Measurements from ENCODE around the gene RAB15.

- TF ChIP-seq, protein P1, sequence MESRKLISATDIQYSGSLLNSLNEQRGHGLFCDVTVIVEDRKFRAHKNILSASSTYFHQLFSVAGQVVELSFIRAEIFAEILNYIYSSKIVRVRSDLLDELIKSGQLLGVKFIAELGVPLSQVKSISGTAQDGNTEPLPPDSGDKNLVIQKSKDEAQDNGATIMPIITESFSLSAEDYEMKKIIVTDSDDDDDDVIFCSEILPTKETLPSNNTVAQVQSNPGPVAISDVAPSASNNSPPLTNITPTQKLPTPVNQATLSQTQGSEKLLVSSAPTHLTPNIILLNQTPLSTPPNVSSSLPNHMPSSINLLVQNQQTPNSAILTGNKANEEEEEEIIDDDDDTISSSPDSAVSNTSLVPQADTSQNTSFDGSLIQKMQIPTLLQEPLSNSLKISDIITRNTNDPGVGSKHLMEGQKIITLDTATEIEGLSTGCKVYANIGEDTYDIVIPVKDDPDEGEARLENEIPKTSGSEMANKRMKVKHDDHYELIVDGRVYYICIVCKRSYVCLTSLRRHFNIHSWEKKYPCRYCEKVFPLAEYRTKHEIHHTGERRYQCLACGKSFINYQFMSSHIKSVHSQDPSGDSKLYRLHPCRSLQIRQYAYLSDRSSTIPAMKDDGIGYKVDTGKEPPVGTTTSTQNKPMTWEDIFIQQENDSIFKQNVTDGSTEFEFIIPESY (IDR thresholded peaks at IDR 0.05; ENCODE audit: extremely low read depth, insufficient replicate concordance, low read length): no peak
- TF ChIP-seq POLR2A (IDR thresholded peaks at IDR 0.05; ENCODE audit: borderline replicate concordance, extremely low read depth, insufficient read depth, insufficient read length) (no peak), CTCF (IDR thresholded peaks at IDR 0.05 in 2 of 3, conservative IDR thresholded peaks at IDR 0.05 in 1 of 3; ENCODE audit: borderline replicate concordance in 1 of 3, insufficient read depth in 1 of 3, low read depth in 2 of 3, low read length in 2 of 3) (no peak), EZH2 (IDR thresholded peaks at IDR 0.05) (no peak), MAX (IDR thresholded peaks at IDR 0.05) (no peak), ZFX (IDR thresholded peaks at IDR 0.05) (no peak), FOSL1 (IDR thresholded peaks at IDR 0.05; ENCODE audit: low read depth) (no peak), TCF7L2 (IDR thresholded peaks at IDR 0.05; ENCODE audit: borderline replicate concordance, extremely low read depth, insufficient read depth, insufficient read length) (no peak), YY1 (IDR thresholded peaks at IDR 0.05; ENCODE audit: extremely low read depth, insufficient replicate concordance, low read depth, low read length) (no peak), EZH2phosphoT487 (IDR thresholded peaks at IDR 0.05; ENCODE audit: borderline replicate concordance) (no peak), ATF3 (IDR thresholded peaks at IDR 0.05) (no peak), ZNF274 (IDR thresholded peaks at IDR 0.05; ENCODE audit: low read depth, low read length) (no peak)
- TF ChIP-seq, protein P2, sequence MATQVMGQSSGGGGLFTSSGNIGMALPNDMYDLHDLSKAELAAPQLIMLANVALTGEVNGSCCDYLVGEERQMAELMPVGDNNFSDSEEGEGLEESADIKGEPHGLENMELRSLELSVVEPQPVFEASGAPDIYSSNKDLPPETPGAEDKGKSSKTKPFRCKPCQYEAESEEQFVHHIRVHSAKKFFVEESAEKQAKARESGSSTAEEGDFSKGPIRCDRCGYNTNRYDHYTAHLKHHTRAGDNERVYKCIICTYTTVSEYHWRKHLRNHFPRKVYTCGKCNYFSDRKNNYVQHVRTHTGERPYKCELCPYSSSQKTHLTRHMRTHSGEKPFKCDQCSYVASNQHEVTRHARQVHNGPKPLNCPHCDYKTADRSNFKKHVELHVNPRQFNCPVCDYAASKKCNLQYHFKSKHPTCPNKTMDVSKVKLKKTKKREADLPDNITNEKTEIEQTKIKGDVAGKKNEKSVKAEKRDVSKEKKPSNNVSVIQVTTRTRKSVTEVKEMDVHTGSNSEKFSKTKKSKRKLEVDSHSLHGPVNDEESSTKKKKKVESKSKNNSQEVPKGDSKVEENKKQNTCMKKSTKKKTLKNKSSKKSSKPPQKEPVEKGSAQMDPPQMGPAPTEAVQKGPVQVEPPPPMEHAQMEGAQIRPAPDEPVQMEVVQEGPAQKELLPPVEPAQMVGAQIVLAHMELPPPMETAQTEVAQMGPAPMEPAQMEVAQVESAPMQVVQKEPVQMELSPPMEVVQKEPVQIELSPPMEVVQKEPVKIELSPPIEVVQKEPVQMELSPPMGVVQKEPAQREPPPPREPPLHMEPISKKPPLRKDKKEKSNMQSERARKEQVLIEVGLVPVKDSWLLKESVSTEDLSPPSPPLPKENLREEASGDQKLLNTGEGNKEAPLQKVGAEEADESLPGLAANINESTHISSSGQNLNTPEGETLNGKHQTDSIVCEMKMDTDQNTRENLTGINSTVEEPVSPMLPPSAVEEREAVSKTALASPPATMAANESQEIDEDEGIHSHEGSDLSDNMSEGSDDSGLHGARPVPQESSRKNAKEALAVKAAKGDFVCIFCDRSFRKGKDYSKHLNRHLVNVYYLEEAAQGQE (IDR thresholded peaks at IDR 0.05; ENCODE audit: low read depth): no peak
Observed at GRCh38 chr14:64932231-64932630, 39.9 kb downstream of the RAB15 start.
